SK-N-SH treated with all-trans-retinoic acid at 6 μM for 48 hours (cell line): ENCODE data around the gene PYHIN1.
A peak's percentile ranks its signal among the peaks of the same experiment; 100 is the strongest.

Source experiments
- ATAC-seq: fragments of 200-7000 bp; cut with Tn5 transposase; 3 replicates; pipeline ENCODE4 v1.9.1; 2020; ENCODE audit warnings: mild to moderate bottlenecking, moderate library complexity
- ARNTL ChIP-seq: fragments of 450-650 bp; formaldehyde crosslinking; IDR thresholded peaks from 2 replicates; pipeline ENCODE4 v1.5.0; 2020; ENCODE audit warnings: low read depth, mild to moderate bottlenecking, moderate library complexity, borderline replicate concordance
- BACH2 ChIP-seq: fragments of 250-450 bp; sonication (Bioruptor Pico); IDR thresholded peaks from 2 replicates; pipeline ENCODE4 v1.9.0; 2021; ENCODE audit warnings: mild to moderate bottlenecking, borderline replicate concordance
- CREB5 ChIP-seq: fragments of 250-450 bp; sonication (Bioruptor Pico); IDR thresholded peaks from 2 replicates; pipeline ENCODE4 v1.5.1; 2020; ENCODE audit warnings: low read depth, mild to moderate bottlenecking, moderate library complexity
- CSDC2 ChIP-seq: fragments of 250-450 bp; sonication (Bioruptor Pico); IDR thresholded peaks from 2 replicates; pipeline ENCODE4 v1.5.0; 2020; ENCODE audit warnings: mild to moderate bottlenecking, moderate library complexity
- CSRNP3 ChIP-seq: fragments of 250-450 bp; sonication (Bioruptor Pico); IDR thresholded peaks from 2 replicates; pipeline ENCODE4 v1.5.1; 2021; ENCODE audit warnings: mild to moderate bottlenecking, moderate library complexity
- GLIS3 ChIP-seq: fragments of 250-450 bp; sonication (Bioruptor Pico); IDR thresholded peaks from 2 replicates; pipeline ENCODE4 v1.5.0; 2020; ENCODE audit warnings: mild to moderate bottlenecking, moderate library complexity
- ISL1 ChIP-seq: fragments of 250-450 bp; sonication (Bioruptor Pico); IDR thresholded peaks from 2 replicates; pipeline ENCODE4 v2.1.2; 2022; ENCODE audit warnings: mild to moderate bottlenecking, moderate library complexity
- PATZ1 ChIP-seq: fragments of 250-450 bp; sonication (Bioruptor Pico); IDR thresholded peaks from 2 replicates; pipeline ENCODE4 v1.8.0; 2020; ENCODE audit warnings: mild to moderate bottlenecking, moderate library complexity, borderline replicate concordance
- POU6F1 ChIP-seq: fragments of 250-450 bp; sonication (Bioruptor Pico); IDR thresholded peaks from 2 replicates; pipeline ENCODE4 v1.8.0; 2021; ENCODE audit warnings: low read depth, mild to moderate bottlenecking, moderate library complexity, borderline replicate concordance
- PPARA ChIP-seq: fragments of 250-450 bp; sonication (Bioruptor Pico); IDR thresholded peaks from 2 replicates; pipeline ENCODE4 v1.5.0; 2020; ENCODE audit warnings: mild to moderate bottlenecking, borderline replicate concordance
- RARB ChIP-seq: fragments of 250-450 bp; sonication (Bioruptor Pico); IDR thresholded peaks from 2 replicates; pipeline ENCODE4 v1.8.0; 2021; ENCODE audit warnings: mild to moderate bottlenecking, moderate library complexity
- SNAI2 ChIP-seq: fragments of 250-450 bp; sonication (Bioruptor Pico); IDR thresholded peaks from 2 replicates; pipeline ENCODE4 v1.5.0; 2020; ENCODE audit warnings: mild to moderate bottlenecking, moderate library complexity
- TCF4 ChIP-seq: fragments of 250-450 bp; sonication (Bioruptor Pico); IDR thresholded peaks from 2 replicates; pipeline ENCODE4 v1.8.0; 2021; ENCODE audit warnings: mild to moderate bottlenecking, moderate library complexity, borderline replicate concordance
- TOX ChIP-seq: fragments of 250-450 bp; sonication (Bioruptor Pico); IDR thresholded peaks from 2 replicates; pipeline ENCODE4 v1.8.0; 2021; ENCODE audit warnings: mild to moderate bottlenecking, moderate library complexity, borderline replicate concordance
- ZC3H10 ChIP-seq: fragments of 250-450 bp; sonication (Bioruptor Pico); IDR thresholded peaks from 2 replicates; pipeline ENCODE4 v1.5.1; 2021; ENCODE audit warnings: mild to moderate bottlenecking, moderate library complexity
- ZFP3 ChIP-seq: fragments of 250-450 bp; sonication (Bioruptor Pico); IDR thresholded peaks from 2 replicates; pipeline ENCODE4 v1.5.0; 2020; ENCODE audit warnings: mild to moderate bottlenecking, moderate library complexity
- ZNF565 ChIP-seq: fragments of 450-650 bp; formaldehyde crosslinking; conservative IDR thresholded peaks from 2 replicates; pipeline ENCODE4 v1.5.0; 2020; ENCODE audit warnings: low read depth, mild to moderate bottlenecking, moderate library complexity
- ZNF70 ChIP-seq: fragments of 450-650 bp; formaldehyde crosslinking; IDR thresholded peaks from 2 replicates; pipeline ENCODE4 v1.5.0; 2020; ENCODE audit warnings: mild to moderate bottlenecking, moderate library complexity
- ZNF8 ChIP-seq: fragments of 450-650 bp; formaldehyde crosslinking; IDR thresholded peaks from 2 replicates; pipeline ENCODE4 v1.5.0; 2020; ENCODE audit warnings: mild to moderate bottlenecking, moderate library complexity

Gene PYHIN1

GRCh38 chr1:159015440-159015909, 84.1 kb downstream of the PYHIN1 start (continued):
- TF ChIP-seq PATZ1 (CRISPR knock-in tag) (no peak), GLIS3 (no peak), TOX (peak; percentile 31; the same call in 1 of the 2 replicates), ZNF8 (CRISPR knock-in tag) (no peak), POU6F1 (CRISPR knock-in tag) (peak; percentile 82; the same call in 1 of the 2 replicates)

GRCh38 chr1:159023723-159024122, 92.4 kb downstream of the PYHIN1 start:
- no peak for ATAC-seq
- TF ChIP-seq ZNF70 (CRISPR knock-in tag), result no peak
- no peak for TF ChIP-seq TOX
- TF ChIP-seq BACH2 (CRISPR knock-in tag), result no peak
- TF ChIP-seq ISL1 (CRISPR knock-in tag), result no peak
- no peak for TF ChIP-seq CREB5
- TF ChIP-seq PPARA (CRISPR knock-in tag), result no peak
- TF ChIP-seq POU6F1 (CRISPR knock-in tag), result no peak
- no peak for TF ChIP-seq ZNF565 (CRISPR knock-in tag)
- TF ChIP-seq ZFP3, result no peak
- TF ChIP-seq ARNTL (CRISPR knock-in tag), result no peak
- TF ChIP-seq TCF4 (CRISPR knock-in tag), result no peak
- no peak for TF ChIP-seq ZC3H10 (CRISPR knock-in tag)
- TF ChIP-seq PATZ1 (CRISPR knock-in tag), result no peak
- TF ChIP-seq CSDC2 (CRISPR knock-in tag), result no peak
- TF ChIP-seq ZNF8 (CRISPR knock-in tag), result no peak
- no peak for TF ChIP-seq GLIS3
- no peak for TF ChIP-seq CSRNP3 (CRISPR knock-in tag)

GRCh38 chr1:159025043-159025442, 93.7 kb downstream of the PYHIN1 start:
- no peak for TF ChIP-seq ZC3H10 (CRISPR knock-in tag)
- TF ChIP-seq GLIS3, result no peak
- TF ChIP-seq SNAI2 (CRISPR knock-in tag), result no peak
- TF ChIP-seq ZNF8 (CRISPR knock-in tag), result no peak
- TF ChIP-seq TCF4 (CRISPR knock-in tag), result no peak
- TF ChIP-seq ZNF70 (CRISPR knock-in tag), result no peak
- no peak for TF ChIP-seq PATZ1 (CRISPR knock-in tag)
- no peak for TF ChIP-seq CREB5
- TF ChIP-seq RARB, result no peak
- TF ChIP-seq ZFP3, result no peak
- ATAC-seq, result no peak
